ENCODE measurements around the gene PNKD.

PNKD gene

GRCh38 chr2:218280260-218280870, 10.0 kb downstream of the PNKD start:
- TF ChIP-seq CTCF (conservative IDR thresholded peaks at IDR 0.05) (no peak), ZFX (IDR thresholded peaks at IDR 0.05) (no peak)
- no peak overlapping the region for H3K27ac ChIP-seq

- peak overlapping the region; percentile 64; the same call in 1 of the 2 replicates for H3K27ac ChIP-seq
- TF ChIP-seq ZFX (IDR thresholded peaks at IDR 0.05) = no peak
- TF ChIP-seq CTCF (conservative IDR thresholded peaks at IDR 0.05) = no peak
Measured at GRCh38 chr2:218281449-218281848, 11.1 kb downstream of the PNKD start.

- TF ChIP-seq ZFX (IDR thresholded peaks at IDR 0.05) (0 out of 2 replicates have a peak, but pooled peaks have one; percentile 10), CTCF (conservative IDR thresholded peaks at IDR 0.05) (no peak)
- peak overlapping the region; percentile 64 for H3K27ac ChIP-seq
Measured at GRCh38 chr2:218282173-218282991, 12.1 kb downstream of the PNKD start.

GRCh38 chr2:218284106-218284811, 13.9 kb downstream of the PNKD start:
- TF ChIP-seq CTCF (conservative IDR thresholded peaks at IDR 0.05) (no peak), ZFX (IDR thresholded peaks at IDR 0.05) (no peak)
- peak overlapping the region; percentile 64 for H3K27ac ChIP-seq

- TF ChIP-seq ZFX (IDR thresholded peaks at IDR 0.05) (no peak), CTCF (conservative IDR thresholded peaks at IDR 0.05) (no peak)
- H3K27ac ChIP-seq = peak overlapping the region; percentile 64
Measured at GRCh38 chr2:218285604-218286003, 15.3 kb downstream of the PNKD start.

GRCh38 chr2:218286570-218287459, 16.5 kb downstream of the PNKD start:
- TF ChIP-seq CTCF (conservative IDR thresholded peaks at IDR 0.05) (no peak), ZFX (IDR thresholded peaks at IDR 0.05) (no peak)
- peak overlapping the region; percentile 64 for H3K27ac ChIP-seq

All from C4-2B (cell line).